ENCODE data around the gene UBASH3B.

UBASH3B gene

DNA sequence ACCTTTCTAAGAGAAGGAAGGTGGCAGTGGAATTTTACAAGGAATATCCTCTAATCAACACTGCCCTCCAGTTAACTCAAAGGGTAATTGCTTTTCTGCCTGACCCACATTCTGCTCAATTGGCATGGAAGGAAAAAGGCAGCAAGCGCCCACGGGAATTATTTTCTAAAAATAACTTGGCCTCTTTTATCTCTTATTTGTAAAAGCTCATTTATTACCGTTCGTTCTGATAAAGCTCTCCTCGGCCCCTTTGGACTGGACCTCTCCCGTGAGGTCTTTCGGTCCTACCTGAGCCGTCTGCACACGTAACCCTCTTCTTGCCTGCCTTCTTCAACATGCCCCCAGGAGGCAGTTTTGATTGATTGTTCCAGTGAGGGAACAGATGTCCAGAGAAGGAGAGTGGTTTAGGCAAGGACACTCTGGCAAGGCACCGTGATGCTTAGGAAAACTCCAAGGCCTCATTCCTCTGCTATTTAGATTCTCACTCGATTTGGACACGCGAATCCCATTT lies 129.6 kb downstream of the UBASH3B start:
- TF ChIP-seq ZNF274 (IDR thresholded peaks at IDR 0.05; ENCODE audit: low read depth, low read length), result no peak
- no peak overlapping the region for H3K4me3 ChIP-seq (ENCODE audit: low read length)

DNA sequence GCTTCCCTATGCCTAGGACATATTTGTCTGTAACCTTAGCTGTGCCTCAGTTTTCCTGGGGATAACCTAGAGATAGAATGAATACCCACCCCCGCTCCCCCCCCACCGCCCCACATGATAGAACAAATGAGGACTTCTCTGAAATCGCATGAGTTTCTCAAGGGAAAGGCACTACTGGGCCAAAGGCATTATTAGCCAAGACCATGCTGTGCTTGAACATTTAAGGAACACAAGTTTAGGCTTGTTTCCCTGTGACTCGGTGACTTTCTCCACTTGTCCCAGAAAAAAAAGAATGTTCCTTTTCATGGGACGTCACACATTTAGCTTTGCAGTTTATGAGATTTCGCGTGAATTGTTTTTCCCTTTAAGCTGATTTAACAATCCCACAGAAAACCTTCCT lies 131.4 kb downstream of the UBASH3B start:
- no peak overlapping the region for H3K4me3 ChIP-seq (ENCODE audit: low read length)
- no peak for TF ChIP-seq ZNF274 (IDR thresholded peaks at IDR 0.05; ENCODE audit: low read depth, low read length)

DNA sequence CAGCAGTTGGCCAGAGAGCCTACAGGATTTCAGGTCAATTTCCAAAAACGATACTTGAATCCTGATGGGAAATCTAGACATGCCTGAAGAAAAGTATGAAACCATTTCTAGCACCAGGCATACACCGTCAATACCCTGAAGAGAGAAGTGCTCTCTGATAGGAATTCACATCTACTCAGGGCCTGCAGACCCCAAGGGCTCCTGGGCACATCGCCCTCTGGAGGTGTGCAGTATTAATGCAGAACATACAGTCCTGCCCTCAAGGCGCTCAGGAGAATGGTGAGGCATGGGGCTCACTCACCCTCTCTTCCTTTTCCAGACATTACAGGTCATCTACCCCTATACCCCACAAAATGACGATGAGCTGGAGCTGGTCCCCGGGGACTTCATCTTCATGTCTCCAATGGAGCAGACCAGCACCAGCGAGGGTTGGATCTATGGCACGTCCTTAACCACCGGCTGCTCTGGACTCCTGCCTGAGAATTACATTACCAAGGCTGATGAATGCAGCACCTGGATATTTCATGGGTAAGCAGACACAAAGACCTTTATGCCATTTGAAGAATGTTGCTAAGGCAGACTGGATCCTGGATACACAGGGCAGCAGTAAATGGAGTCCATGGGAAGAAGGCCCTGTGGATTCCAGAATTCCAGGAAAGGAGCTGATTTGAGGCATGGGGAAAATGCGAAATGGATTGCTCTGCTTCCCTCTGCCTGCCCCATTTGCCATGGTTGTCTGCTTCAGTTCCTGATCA lies 133.4 kb downstream of the UBASH3B start:
- TF ChIP-seq ZNF274 (IDR thresholded peaks at IDR 0.05; ENCODE audit: low read depth, low read length), result no peak
- H3K4me3 ChIP-seq (ENCODE audit: low read length), result no peak overlapping the region

DNA sequence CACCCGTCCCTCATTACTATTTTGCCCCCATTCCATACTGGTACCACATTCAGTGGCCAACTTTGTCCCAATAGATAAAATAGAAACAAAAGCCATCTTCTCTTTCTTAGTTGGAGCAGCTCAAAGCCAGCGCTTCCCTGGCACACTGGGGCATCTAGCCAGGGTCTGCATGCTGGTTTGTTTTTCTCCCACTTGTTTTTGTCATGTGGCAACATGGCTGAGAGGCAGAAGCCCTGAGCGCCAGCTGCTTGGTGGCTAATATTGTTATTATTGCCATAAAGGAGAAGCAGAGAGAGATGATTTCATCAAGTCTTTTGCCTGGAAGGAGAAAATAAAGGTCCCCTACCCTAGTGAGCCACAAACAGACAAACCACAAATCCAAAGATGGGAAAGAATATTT lies 134.4 kb downstream of the UBASH3B start:
- no peak for TF ChIP-seq ZNF274 (IDR thresholded peaks at IDR 0.05; ENCODE audit: low read depth, low read length)
- H3K4me3 ChIP-seq (ENCODE audit: low read length), result no peak overlapping the region

DNA sequence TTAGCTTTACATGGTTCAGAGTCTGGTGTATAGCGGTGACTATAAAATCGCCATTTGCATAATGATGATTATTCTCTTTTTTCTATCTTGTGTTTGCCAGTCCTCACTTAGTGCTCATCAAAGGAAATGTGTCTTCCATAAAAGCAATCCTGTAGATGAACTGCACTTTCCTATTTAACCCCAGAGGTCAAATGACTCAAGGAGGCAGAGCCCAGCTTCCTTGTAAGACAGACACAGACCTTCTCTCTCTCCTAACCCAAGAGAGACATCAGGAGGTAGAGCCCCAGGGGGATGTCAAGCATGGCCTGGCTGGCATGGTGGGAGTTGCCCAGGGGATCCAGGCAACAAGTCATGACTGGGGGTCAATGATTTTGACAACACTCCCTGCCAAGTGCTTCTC lies 135.9 kb downstream of the UBASH3B start:
- H3K4me3 ChIP-seq (ENCODE audit: low read length), result no peak overlapping the region
- TF ChIP-seq ZNF274 (IDR thresholded peaks at IDR 0.05; ENCODE audit: low read depth, low read length), result no peak

DNA sequence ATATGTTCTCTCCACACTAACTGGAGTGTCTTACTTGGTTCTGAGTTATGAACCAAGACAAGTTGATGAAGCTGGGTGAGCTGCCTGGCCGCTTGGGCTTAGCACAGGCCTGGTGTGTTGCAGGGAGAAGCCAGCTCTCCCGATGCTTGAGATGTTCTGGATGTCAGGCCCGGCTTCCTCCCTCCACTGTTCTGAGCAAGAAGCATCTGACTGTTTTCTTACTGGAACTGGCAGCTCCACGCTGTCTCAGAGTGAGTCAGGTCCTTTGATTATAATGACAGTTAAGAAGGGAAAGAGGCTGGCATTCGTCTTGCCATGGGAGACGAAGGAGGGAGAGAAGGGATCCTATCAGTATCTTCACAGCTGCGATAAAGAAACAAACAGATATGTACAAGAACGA lies 136.3 kb downstream of the UBASH3B start:
- H3K4me3 ChIP-seq (ENCODE audit: low read length), result no peak overlapping the region
- TF ChIP-seq ZNF274 (IDR thresholded peaks at IDR 0.05; ENCODE audit: low read depth, low read length), result no peak

DNA sequence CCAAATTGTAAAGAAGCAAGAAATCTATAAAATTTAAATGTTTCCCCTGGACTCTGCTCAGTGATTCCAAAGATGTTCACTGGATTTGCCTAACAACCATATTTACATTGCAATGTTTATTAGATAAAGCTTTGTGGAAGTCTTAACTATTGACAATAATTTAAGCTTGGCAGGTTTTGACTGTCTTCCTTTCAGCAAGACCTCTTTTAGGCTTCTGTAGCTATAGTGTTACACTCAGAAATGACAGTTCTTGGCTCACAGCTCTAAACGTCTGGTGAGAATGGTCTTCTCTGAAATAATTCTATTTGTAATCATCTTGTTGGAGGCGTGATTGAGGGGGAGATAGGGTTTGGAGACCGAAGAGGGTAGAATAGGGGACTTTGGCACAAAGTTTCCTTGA lies 138.0 kb downstream of the UBASH3B start:
- TF ChIP-seq ZNF274 (IDR thresholded peaks at IDR 0.05; ENCODE audit: low read depth, low read length), result no peak
- no peak overlapping the region for H3K4me3 ChIP-seq (ENCODE audit: low read length)

DNA sequence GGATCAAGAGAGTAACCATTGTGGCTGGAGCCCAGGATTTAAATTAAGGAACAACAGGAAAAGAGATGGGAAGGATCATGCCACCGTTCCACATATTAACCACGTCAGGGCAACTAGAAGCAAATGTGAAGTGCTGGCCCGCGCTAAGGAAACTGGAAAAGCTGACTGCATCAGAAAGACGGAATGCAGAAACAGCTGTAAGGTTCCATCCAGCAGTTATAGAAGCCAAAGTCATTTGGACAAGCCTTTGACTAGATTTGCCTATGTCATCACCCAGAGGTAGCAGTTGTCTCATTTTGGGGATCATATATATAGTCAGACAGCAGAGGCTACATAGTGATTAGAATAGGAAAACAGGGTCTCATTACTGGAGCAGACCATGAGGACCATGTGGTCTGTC lies 139.8 kb downstream of the UBASH3B start:
- no peak overlapping the region for H3K4me3 ChIP-seq (ENCODE audit: low read length)
- TF ChIP-seq ZNF274 (IDR thresholded peaks at IDR 0.05; ENCODE audit: low read depth, low read length), result no peak

DNA sequence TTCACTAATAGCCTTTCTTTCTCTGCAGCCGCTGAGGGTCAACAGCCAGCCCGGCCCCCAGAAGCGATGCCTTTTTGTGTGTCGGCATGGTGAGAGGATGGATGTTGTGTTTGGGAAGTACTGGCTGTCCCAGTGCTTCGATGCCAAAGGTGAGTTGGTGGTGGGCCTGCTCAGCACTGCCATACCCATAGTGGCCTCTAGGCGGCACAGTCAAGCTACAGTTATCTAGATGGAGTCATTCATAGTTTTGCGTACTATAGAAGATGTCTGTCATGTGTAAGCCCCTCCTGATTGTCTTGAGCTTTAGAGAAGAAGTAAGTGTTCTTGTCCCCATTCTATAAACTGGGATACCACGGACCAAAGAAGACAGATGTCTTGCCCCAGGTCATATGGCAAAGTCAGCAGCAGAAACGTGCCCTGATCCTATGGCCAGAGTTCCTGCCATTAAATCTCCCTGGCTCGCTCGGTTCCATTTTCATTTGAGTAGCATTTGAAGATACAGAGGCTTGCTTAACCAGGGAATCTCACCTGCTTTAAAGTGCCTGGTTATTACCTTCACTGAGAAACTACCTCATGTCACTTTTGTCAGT lies 140.7 kb downstream of the UBASH3B start:
- no peak for TF ChIP-seq ZNF274 (IDR thresholded peaks at IDR 0.05; ENCODE audit: low read depth, low read length)
- no peak overlapping the region for H3K4me3 ChIP-seq (ENCODE audit: low read length)

DNA sequence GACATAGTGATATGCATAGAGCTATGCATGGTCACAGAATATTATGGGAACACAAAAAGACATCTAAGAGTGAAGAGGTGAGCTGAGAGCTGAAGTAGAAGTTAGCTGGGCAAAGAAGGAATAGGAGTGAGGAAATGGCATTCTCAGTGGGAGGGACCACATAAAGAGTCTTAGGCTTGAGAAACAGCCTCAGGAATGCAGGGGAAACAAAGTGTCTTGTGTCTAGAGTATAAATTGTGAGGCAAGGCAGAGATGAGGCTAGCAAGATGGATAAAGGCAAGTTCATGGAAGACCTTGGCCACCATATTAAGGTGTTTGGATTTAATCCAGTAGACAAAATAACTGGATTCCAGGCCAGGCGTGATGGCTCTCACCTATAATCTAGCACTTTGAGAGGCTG lies 142.1 kb downstream of the UBASH3B start:
- TF ChIP-seq ZNF274 (IDR thresholded peaks at IDR 0.05; ENCODE audit: low read depth, low read length), result no peak
- no peak overlapping the region for H3K4me3 ChIP-seq (ENCODE audit: low read length)

DNA sequence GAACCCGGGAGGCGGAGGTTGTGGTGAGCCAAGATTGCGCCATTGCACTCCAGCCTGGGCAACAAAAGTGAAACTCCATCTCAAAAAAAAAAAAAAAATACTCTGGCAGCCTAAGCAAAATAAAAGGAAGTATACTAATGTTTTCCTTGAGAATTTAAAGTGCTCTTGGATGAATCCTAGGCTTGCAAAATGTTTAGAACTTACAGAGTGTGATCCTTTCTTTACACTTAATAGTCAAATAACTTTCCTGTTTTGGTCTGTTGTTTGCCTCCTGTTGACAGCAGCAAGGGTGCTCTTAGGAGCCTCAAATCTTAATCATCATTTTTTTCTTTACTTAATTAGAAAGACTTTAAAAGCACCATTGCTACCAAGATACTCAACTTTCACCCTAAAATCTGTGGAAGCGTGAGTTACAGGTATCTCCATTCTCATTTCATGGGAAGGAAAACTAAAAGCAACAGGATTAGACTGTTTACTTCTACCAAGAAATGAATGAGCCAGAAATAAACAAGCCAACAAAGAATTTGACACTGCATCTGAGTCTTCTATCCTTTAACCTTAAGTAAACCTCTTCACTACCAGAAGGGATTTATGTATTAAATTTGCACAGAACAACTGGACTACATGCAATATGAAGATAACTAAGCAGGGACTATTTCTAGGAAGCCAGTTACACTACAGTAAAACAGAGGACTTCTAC lies 144.0 kb downstream of the UBASH3B start:
- H3K4me3 ChIP-seq (ENCODE audit: low read length), result no peak overlapping the region
- TF ChIP-seq ZNF274 (IDR thresholded peaks at IDR 0.05; ENCODE audit: low read depth, low read length), result no peak

DNA sequence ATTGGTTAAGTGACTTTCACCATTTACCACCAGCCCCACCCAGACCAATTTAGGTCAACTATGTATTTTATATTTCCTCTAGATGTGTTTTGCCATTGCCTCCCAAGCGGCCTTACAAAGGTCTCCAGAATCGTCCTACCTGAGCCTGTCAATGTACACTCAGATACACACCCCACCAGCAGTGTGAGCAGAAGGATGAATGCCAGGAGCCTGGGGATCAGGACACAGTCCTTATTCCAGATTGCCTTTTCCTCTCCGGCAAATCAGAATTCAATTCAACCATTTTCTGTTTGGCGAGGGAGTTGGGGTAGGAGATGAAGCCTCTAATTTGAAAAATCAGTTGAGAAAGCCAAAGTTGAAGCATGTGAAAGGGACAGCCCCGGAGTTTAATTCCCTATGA lies 147.4 kb downstream of the UBASH3B start:
- no peak overlapping the region for H3K4me3 ChIP-seq (ENCODE audit: low read length)
- TF ChIP-seq ZNF274 (IDR thresholded peaks at IDR 0.05; ENCODE audit: low read depth, low read length), result no peak

DNA sequence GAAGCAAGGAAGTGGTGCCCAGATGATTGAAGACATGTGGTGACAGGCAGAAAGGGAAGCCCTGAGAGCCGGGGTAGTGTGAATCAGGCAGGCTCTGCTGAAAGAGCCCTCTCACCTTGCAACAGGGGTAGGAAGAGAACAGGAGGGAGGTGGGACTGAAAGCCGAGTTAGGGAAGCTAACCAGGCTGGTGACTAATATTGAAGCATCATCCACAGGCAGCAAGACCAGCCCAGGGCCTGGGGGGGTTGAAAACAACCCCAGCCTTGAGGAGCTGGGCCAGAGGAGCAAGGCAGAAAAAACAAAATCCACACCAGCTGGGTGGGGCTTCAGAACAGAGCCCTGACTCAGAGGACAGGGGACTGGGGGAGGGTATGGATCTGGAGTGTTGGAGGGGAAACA lies 147.8 kb downstream of the UBASH3B start:
- no peak for TF ChIP-seq ZNF274 (IDR thresholded peaks at IDR 0.05; ENCODE audit: low read depth, low read length)
- no peak overlapping the region for H3K4me3 ChIP-seq (ENCODE audit: low read length)

DNA sequence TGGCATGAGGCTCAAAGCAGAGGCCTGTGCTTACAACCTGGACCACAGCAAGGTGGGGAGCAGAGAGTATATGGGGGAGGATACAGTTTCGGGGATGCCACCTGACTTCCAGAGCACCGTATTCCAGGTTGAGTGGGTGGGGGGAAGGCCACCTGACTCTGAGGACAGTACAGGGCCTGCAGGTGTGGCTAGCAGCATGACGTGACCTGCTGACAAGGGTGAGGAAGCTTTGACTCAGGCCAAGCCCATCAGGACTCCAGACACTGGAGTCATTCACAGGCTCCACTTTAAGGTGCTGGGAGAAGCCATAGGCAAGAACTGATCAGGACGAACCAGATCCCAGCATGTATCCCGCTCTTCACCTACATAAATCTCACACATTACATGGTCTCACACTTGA lies 148.2 kb downstream of the UBASH3B start:
- H3K4me3 ChIP-seq (ENCODE audit: low read length), result no peak overlapping the region
- TF ChIP-seq ZNF274 (IDR thresholded peaks at IDR 0.05; ENCODE audit: low read depth, low read length), result no peak

DNA sequence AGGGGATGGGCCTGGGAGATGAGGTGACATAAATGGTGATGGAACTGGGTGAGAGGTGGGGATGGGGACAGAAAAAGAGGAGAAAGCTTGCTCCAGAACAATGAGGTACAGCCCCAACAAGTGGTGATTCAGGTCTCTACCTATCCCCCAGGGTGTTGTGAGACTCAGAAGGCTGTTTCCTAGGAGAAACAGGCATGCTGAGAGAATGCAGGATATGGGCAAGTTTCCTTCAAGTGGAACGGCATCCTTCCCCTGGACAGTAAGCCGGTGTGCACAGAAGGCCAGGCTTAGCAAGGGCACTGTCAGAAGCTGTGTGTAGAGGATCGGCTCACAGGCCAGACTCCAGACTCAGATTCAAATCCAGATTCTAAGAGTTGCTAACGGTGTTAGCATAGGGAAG lies 148.6 kb downstream of the UBASH3B start:
- TF ChIP-seq ZNF274 (IDR thresholded peaks at IDR 0.05; ENCODE audit: low read depth, low read length), result no peak
- H3K4me3 ChIP-seq (ENCODE audit: low read length), result no peak overlapping the region
